ENCODE data around the gene MPRIP. TPM values are rescaled to one million over a fixed set of nuclear protein-coding genes. Genes with fewer than 3 reads are reported as not detected.
A peak's percentile ranks its signal among the peaks of the same experiment; 100 is the strongest.

Gene MPRIP
- total RNA-seq, 4 donors from 2014 or later, result 141 to 305 (median 291) TPM

- DNase-seq, result no peak
- Histone ChIP-seq H3K4me3 (no peak overlapping the region), H3K27ac (no peak overlapping the region), H3K4me1 (no peaks in the 10 kb centered on the region), H3K9me3 (no peaks in the 10 kb centered on the region), H3K36me3 (peaks cover 0 to 99% (median 0%) of the 10 kb centered on the region in 3 donors), H3K27me3 (no peaks in the 10 kb centered on the region)
- TF ChIP-seq CTCF (IDR thresholded peaks at IDR 0.05), result no peak
- TF ChIP-seq POLR2A (IDR thresholded peaks at IDR 0.05), result no peak
Observed at GRCh38 chr17:17139972-17140589, 97.8 kb downstream of the MPRIP start.

DNA sequence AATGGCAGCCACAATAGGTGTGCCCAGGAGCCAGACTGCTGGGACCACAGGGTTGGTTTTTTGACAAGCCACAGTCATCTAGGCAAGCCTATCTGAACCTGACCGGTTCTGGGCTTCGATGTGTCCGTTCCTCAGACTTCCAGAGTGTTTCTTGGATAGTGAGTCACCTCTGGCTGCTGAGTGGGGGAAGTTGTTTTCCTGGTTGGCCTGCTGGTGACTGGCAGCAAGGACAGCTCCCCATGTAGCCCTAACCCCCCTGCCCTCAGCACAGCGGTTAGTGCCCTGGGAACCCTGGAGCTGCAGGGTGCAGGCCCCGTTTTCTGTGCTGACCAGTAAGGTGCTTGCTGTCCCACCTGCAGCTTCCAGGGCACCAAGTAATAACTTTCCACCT is 98.3 kb downstream of the MPRIP start:
- Histone ChIP-seq H3K9me3 (no peaks in the 10 kb centered on the region), H3K4me3 (no peak overlapping the region), H3K27me3 (no peaks in the 10 kb centered on the region), H3K4me1 (no peaks in the 10 kb centered on the region), H3K27ac (no peak overlapping the region), H3K36me3 (peaks cover 0 to 99% (median 0%) of the 10 kb centered on the region in 3 donors)
- TF ChIP-seq CTCF (IDR thresholded peaks at IDR 0.05) (no peak), POLR2A (IDR thresholded peaks at IDR 0.05) (no peak)
- no peak for DNase-seq

DNA sequence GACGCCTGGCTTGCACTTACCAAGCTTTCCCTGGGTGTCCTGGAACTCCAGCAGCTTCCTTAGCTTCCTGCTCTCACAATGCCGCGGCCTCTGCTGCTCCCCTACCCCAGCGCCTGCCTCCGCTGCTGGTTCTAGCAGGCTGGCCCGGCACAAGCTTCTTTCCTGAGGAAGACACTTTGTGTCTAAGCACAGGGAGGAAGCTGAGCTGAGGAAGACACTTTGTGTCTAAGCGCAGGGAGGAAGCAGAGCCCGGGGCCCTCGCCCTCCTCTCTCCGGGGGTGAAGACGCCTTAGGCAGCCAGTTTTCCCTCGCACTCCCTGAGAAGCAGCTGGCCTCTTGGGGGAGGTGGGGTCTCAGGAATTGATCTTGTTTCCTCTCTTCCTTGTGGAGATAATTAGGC is 99.0 kb downstream of the MPRIP start:
- TF ChIP-seq CTCF (IDR thresholded peaks at IDR 0.05) (no peak), POLR2A (IDR thresholded peaks at IDR 0.05) (no peak)
- Histone ChIP-seq H3K36me3 (peaks cover 0 to 99% (median 0%) of the 10 kb centered on the region in 3 donors), H3K27ac (no peak overlapping the region), H3K4me1 (no peaks in the 10 kb centered on the region), H3K27me3 (no peaks in the 10 kb centered on the region), H3K4me3 (no peak overlapping the region), H3K9me3 (no peaks in the 10 kb centered on the region)
- DNase-seq, result no peak

- H3K9me3 ChIP-seq, result no peaks in the 10 kb centered on the region
- DNase-seq, result no peak
- TF ChIP-seq POLR2A (IDR thresholded peaks at IDR 0.05) (no peak), CTCF (IDR thresholded peaks at IDR 0.05) (peak; percentile 11 to 58 (median 40))
- H3K36me3 ChIP-seq, result peaks cover 0 to 99% (median 0%) of the 10 kb centered on the region in 3 donors
- no peaks in the 10 kb centered on the region for H3K4me1 ChIP-seq
- no peak overlapping the region for H3K27ac ChIP-seq
- H3K4me3 ChIP-seq, result no peak overlapping the region
- no peaks in the 10 kb centered on the region for H3K27me3 ChIP-seq
Observed at GRCh38 chr17:17141860-17142552, 99.7 kb downstream of the MPRIP start.

GRCh38 chr17:17142556-17142955 is 100.3 kb downstream of the MPRIP start:
- Histone ChIP-seq H3K4me3 (no peak overlapping the region), H3K4me1 (no peaks in the 10 kb centered on the region), H3K9me3 (no peaks in the 10 kb centered on the region), H3K27me3 (no peaks in the 10 kb centered on the region), H3K36me3 (peaks cover 0 to 99% (median 0%) of the 10 kb centered on the region in 3 donors), H3K27ac (no peak overlapping the region)
- DNase-seq, result no peak
- no peak for TF ChIP-seq CTCF (IDR thresholded peaks at IDR 0.05)
- no peak for TF ChIP-seq POLR2A (IDR thresholded peaks at IDR 0.05)

All from Peyer's patch (tissue), 4 donors.